Measurements from ENCODE around the gene BMAL2. TPM values are rescaled to one million over a fixed set of nuclear protein-coding genes. Genes with fewer than 3 reads are reported as not detected.
A peak's percentile ranks its signal among the peaks of the same experiment; 100 is the strongest.

Gene BMAL2
- total and polyA plus RNA-seq, 5 donors from 2014 or later: 0.21 to 3.0 (median 2.2) TPM

DNA sequence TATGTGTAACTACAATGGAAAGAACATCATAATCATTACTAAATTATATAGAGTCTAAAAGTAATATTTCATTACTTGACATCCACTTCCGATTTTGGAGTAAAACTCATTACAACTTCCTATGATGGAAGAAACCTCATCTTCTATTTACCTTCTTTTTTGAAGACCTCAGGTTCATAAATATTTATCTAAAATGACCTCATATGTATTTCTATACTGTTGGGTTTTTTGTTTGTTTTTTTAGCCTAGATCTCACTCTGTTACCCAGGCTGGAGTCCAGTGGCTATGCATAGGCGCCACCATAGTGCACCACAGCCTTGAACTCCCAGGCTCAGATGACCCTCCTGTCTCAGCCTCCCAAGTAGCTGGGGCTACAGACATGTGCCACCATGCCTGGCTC is 39.9 kb upstream of the BMAL2 start:
- H3K27ac ChIP-seq (ENCODE audit: insufficient read depth, low read length, poor library complexity, severe bottlenecking): no peak overlapping the region
- Mint-ChIP-seq H3K4me1 (peaks cover 0 to 20% (median 13%) of the 10 kb centered on the region in 4 donors), H3K9me3 (no peaks in the 10 kb centered on the region), H3K27ac (no peak overlapping the region), H3K4me3 (no peak overlapping the region), H3K27me3 (no peaks in the 10 kb centered on the region), H3K36me3 (peaks cover 9% of the 10 kb centered on the region)
- H3K4me1 ChIP-seq (ENCODE audit: control insufficient read depth, insufficient read depth, low read length, poor library complexity, severe bottlenecking): no peaks in the 10 kb centered on the region
- no peaks in the 10 kb centered on the region for H3K9me3 ChIP-seq (ENCODE audit: control insufficient read depth in 2 of 2, low read length in 2 of 2)
- no peak overlapping the region for H3K4me3 ChIP-seq (ENCODE audit: low read depth, low read length)
- ATAC-seq (ENCODE audit: low read depth in 2 of 2) (no peak), DNase-seq (no peak)
- no peaks in the 10 kb centered on the region for H3K27me3 ChIP-seq (ENCODE audit: control insufficient read depth, insufficient read depth, low read length)
- no peaks in the 10 kb centered on the region for H3K36me3 ChIP-seq (ENCODE audit: control insufficient read depth, insufficient read depth, low read length)

GRCh38 chr12:27293463-27293862 is 39.2 kb upstream of the BMAL2 start:
- H3K36me3 Mint-ChIP-seq: peaks cover 14% of the 10 kb centered on the region
- Histone ChIP-seq H3K4me3 (ENCODE audit: low read depth, low read length) (no peak overlapping the region), H3K27me3 (ENCODE audit: control insufficient read depth, insufficient read depth, low read length) (no peaks in the 10 kb centered on the region), H3K4me1 (ENCODE audit: control insufficient read depth, insufficient read depth, low read length, poor library complexity, severe bottlenecking) (no peaks in the 10 kb centered on the region), H3K36me3 (ENCODE audit: control insufficient read depth, insufficient read depth, low read length) (peaks cover 3% of the 10 kb centered on the region), H3K9me3 (ENCODE audit: control insufficient read depth in 2 of 2, low read length in 2 of 2) (no peaks in the 10 kb centered on the region), H3K27ac (ENCODE audit: insufficient read depth, low read length, poor library complexity, severe bottlenecking) (no peak overlapping the region)
- DNase-seq (no peak), ATAC-seq (ENCODE audit: low read depth in 2 of 2) (no peak)
- H3K27ac Mint-ChIP-seq: peak overlapping the region in 1 of 3 donors; percentile 12
- H3K9me3 Mint-ChIP-seq: no peaks in the 10 kb centered on the region
- H3K4me1 Mint-ChIP-seq: peaks cover 0 to 21% (median 14%) of the 10 kb centered on the region in 4 donors
- no peak overlapping the region for H3K4me3 Mint-ChIP-seq
- H3K27me3 Mint-ChIP-seq: no peaks in the 10 kb centered on the region

GRCh38 chr12:27296674-27297073 is 36.0 kb upstream of the BMAL2 start:
- H3K36me3 Mint-ChIP-seq: peaks cover 22% of the 10 kb centered on the region
- ATAC-seq (ENCODE audit: low read depth in 2 of 2): no peak
- Histone ChIP-seq H3K4me3 (ENCODE audit: low read depth, low read length) (no peak overlapping the region), H3K9me3 (ENCODE audit: control insufficient read depth in 2 of 2, low read length in 2 of 2) (no peaks in the 10 kb centered on the region), H3K36me3 (ENCODE audit: control insufficient read depth, insufficient read depth, low read length) (peaks cover 9% of the 10 kb centered on the region), H3K4me1 (ENCODE audit: control insufficient read depth, insufficient read depth, low read length, poor library complexity, severe bottlenecking) (no peaks in the 10 kb centered on the region), H3K27me3 (ENCODE audit: control insufficient read depth, insufficient read depth, low read length) (no peaks in the 10 kb centered on the region), H3K27ac (ENCODE audit: insufficient read depth, low read length, poor library complexity, severe bottlenecking) (no peak overlapping the region)
- peak overlapping the region in 1 of 3 donors; percentile 57 for H3K27ac Mint-ChIP-seq
- no peak overlapping the region for H3K4me3 Mint-ChIP-seq
- H3K4me1 Mint-ChIP-seq: peaks cover 0 to 24% (median 6%) of the 10 kb centered on the region in 4 donors
- no peak for DNase-seq
- no peaks in the 10 kb centered on the region for H3K27me3 Mint-ChIP-seq
- H3K9me3 Mint-ChIP-seq: no peaks in the 10 kb centered on the region

- ATAC-seq (ENCODE audit: low read depth in 2 of 2) (no peak), DNase-seq (no peak)
- H3K27ac ChIP-seq (ENCODE audit: insufficient read depth, low read length, poor library complexity, severe bottlenecking): no peak overlapping the region
- peaks cover 11% of the 10 kb centered on the region for H3K36me3 ChIP-seq (ENCODE audit: control insufficient read depth, insufficient read depth, low read length)
- no peaks in the 10 kb centered on the region for H3K27me3 ChIP-seq (ENCODE audit: control insufficient read depth, insufficient read depth, low read length)
- Mint-ChIP-seq H3K4me1 (peaks cover 0 to 24% (median 6%) of the 10 kb centered on the region in 4 donors), H3K4me3 (no peak overlapping the region), H3K36me3 (peaks cover 22% of the 10 kb centered on the region), H3K9me3 (no peaks in the 10 kb centered on the region), H3K27ac (peak overlapping the region in 1 of 3 donors; percentile 39), H3K27me3 (no peaks in the 10 kb centered on the region)
- H3K4me3 ChIP-seq (ENCODE audit: low read depth, low read length): no peak overlapping the region
- H3K9me3 ChIP-seq (ENCODE audit: control insufficient read depth in 2 of 2, low read length in 2 of 2): no peaks in the 10 kb centered on the region
- H3K4me1 ChIP-seq (ENCODE audit: control insufficient read depth, insufficient read depth, low read length, poor library complexity, severe bottlenecking): no peaks in the 10 kb centered on the region
Measured at GRCh38 chr12:27297566-27297965, 35.1 kb upstream of the BMAL2 start.

DNA sequence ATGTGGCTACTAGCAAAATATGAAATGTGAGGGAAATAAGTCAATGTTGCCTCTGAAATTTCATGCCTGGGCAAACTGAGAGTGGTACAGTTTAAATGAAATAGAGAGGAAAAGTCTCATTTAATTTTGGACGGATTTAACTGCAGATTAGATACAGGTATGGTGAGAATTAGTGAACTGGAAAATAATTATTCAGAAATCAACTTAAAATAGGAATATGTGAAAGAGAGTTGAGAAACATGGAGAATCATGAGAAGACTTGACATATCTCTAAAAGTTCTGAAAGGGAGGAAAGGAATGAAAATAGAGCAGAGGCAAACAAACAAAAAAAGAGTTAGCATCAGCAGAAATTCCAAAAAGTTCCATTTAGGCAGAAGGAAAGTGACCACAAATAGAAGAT is 33.5 kb upstream of the BMAL2 start:
- no peaks in the 10 kb centered on the region for H3K27me3 ChIP-seq (ENCODE audit: control insufficient read depth, insufficient read depth, low read length)
- ATAC-seq (ENCODE audit: low read depth in 2 of 2): no peak
- no peak for DNase-seq
- Mint-ChIP-seq H3K4me1 (peaks cover 0 to 26% (median 4%) of the 10 kb centered on the region in 4 donors), H3K9me3 (no peaks in the 10 kb centered on the region), H3K4me3 (no peak overlapping the region), H3K36me3 (peaks cover 29% of the 10 kb centered on the region), H3K27ac (peak overlapping the region in 1 of 3 donors; percentile 25), H3K27me3 (no peaks in the 10 kb centered on the region)
- H3K27ac ChIP-seq (ENCODE audit: insufficient read depth, low read length, poor library complexity, severe bottlenecking): no peak overlapping the region
- no peaks in the 10 kb centered on the region for H3K4me1 ChIP-seq (ENCODE audit: control insufficient read depth, insufficient read depth, low read length, poor library complexity, severe bottlenecking)
- no peaks in the 10 kb centered on the region for H3K9me3 ChIP-seq (ENCODE audit: control insufficient read depth in 2 of 2, low read length in 2 of 2)
- no peak overlapping the region for H3K4me3 ChIP-seq (ENCODE audit: low read depth, low read length)
- H3K36me3 ChIP-seq (ENCODE audit: control insufficient read depth, insufficient read depth, low read length): peaks cover 11% of the 10 kb centered on the region

- H3K4me1 Mint-ChIP-seq: peaks cover 0 to 26% (median 3%) of the 10 kb centered on the region in 4 donors
- Histone ChIP-seq H3K9me3 (ENCODE audit: control insufficient read depth in 2 of 2, low read length in 2 of 2) (no peaks in the 10 kb centered on the region), H3K36me3 (ENCODE audit: control insufficient read depth, insufficient read depth, low read length) (peaks cover 11% of the 10 kb centered on the region), H3K27ac (ENCODE audit: insufficient read depth, low read length, poor library complexity, severe bottlenecking) (no peak overlapping the region), H3K4me3 (ENCODE audit: low read depth, low read length) (no peak overlapping the region), H3K4me1 (ENCODE audit: control insufficient read depth, insufficient read depth, low read length, poor library complexity, severe bottlenecking) (no peaks in the 10 kb centered on the region), H3K27me3 (ENCODE audit: control insufficient read depth, insufficient read depth, low read length) (no peaks in the 10 kb centered on the region)
- ATAC-seq (ENCODE audit: low read depth in 2 of 2) (no peak), DNase-seq (no peak)
- no peak overlapping the region for H3K4me3 Mint-ChIP-seq
- H3K9me3 Mint-ChIP-seq: no peaks in the 10 kb centered on the region
- peak overlapping the region in 1 of 3 donors; percentile 38 for H3K27ac Mint-ChIP-seq
- peaks cover 29% of the 10 kb centered on the region for H3K36me3 Mint-ChIP-seq
- H3K27me3 Mint-ChIP-seq: no peaks in the 10 kb centered on the region
Measured at GRCh38 chr12:27300226-27300625, 32.4 kb upstream of the BMAL2 start.

GRCh38 chr12:27303139-27304111 is 29.2 kb upstream of the BMAL2 start:
- Mint-ChIP-seq H3K4me3 (no peak overlapping the region), H3K4me1 (peaks cover 0 to 18% (median 0%) of the 10 kb centered on the region in 4 donors), H3K9me3 (no peaks in the 10 kb centered on the region), H3K27me3 (no peaks in the 10 kb centered on the region), H3K27ac (peak overlapping the region in 2 of 3 donors; percentile 0 to 32), H3K36me3 (peaks cover 18% of the 10 kb centered on the region)
- H3K4me1 ChIP-seq (ENCODE audit: control insufficient read depth, insufficient read depth, low read length, poor library complexity, severe bottlenecking): no peaks in the 10 kb centered on the region
- DNase-seq: no peak
- H3K9me3 ChIP-seq (ENCODE audit: control insufficient read depth in 2 of 2, low read length in 2 of 2): no peaks in the 10 kb centered on the region
- ATAC-seq (ENCODE audit: low read depth in 2 of 2): no peak
- H3K27me3 ChIP-seq (ENCODE audit: control insufficient read depth, insufficient read depth, low read length): no peaks in the 10 kb centered on the region
- H3K27ac ChIP-seq (ENCODE audit: insufficient read depth, low read length, poor library complexity, severe bottlenecking): no peak overlapping the region
- H3K4me3 ChIP-seq (ENCODE audit: low read depth, low read length): no peak overlapping the region
- peaks cover 8% of the 10 kb centered on the region for H3K36me3 ChIP-seq (ENCODE audit: control insufficient read depth, insufficient read depth, low read length)
